Hepatocyte (in vitro differentiated cells): Measurements from ENCODE around the gene SCGB1A1. TPM values are rescaled to one million over a fixed set of nuclear protein-coding genes. Genes with fewer than 3 reads are reported as not detected.

Experiments
- DNase-seq: peaks from one replicate; pipeline ENCODE4 v3.0.0-alpha.2; 2016; ENCODE audit warnings: low spot score
- H2AFZ ChIP-seq: fragments of 200-600 bp; sonication (generic); 2 replicates; pipeline ENCODE4 v1.6.0; 2016; ENCODE audit warnings: antibody characterized with exemption, mild to moderate bottlenecking
- H3K27ac ChIP-seq: fragments of 200-600 bp; sonication (generic); 2 replicates; pipeline ENCODE4 v1.5.1; 2016; ENCODE audit warnings: mild to moderate bottlenecking
- H3K27me3 ChIP-seq: fragments of 200-600 bp; sonication (generic); 2 replicates; pipeline ENCODE4 v1.6.1; 2016
- H3K36me3 ChIP-seq: fragments of 200-600 bp; sonication (generic); replicated peaks from 2 replicates; pipeline ENCODE4 v1.5.1; 2016; ENCODE audit warnings: low read depth; ENCODE audit not compliant: insufficient read depth
- H3K4me1 ChIP-seq: fragments of 200-600 bp; sonication (generic); 2 replicates; pipeline ENCODE4 v1.5.1; 2016; ENCODE audit warnings: mild to moderate bottlenecking, moderate library complexity; ENCODE audit not compliant: insufficient read depth
- H3K4me2 ChIP-seq: fragments of 200-600 bp; sonication (generic); 2 replicates; pipeline ENCODE4 v1.6.0; 2016
- H3K4me3 ChIP-seq: fragments of 200-600 bp; sonication (generic); 2 replicates; pipeline ENCODE4 v1.5.1; 2016; ENCODE audit warnings: mild to moderate bottlenecking
- H3K79me2 ChIP-seq: fragments of 200-600 bp; sonication (generic); 2 replicates; pipeline ENCODE4 v1.6.0; 2017; ENCODE audit warnings: mild to moderate bottlenecking
- H3K9me2 ChIP-seq: fragments of 200-600 bp; sonication (generic); replicated peaks from 2 replicates; pipeline ENCODE4 v1.6.0; 2017; ENCODE audit warnings: mild to moderate bottlenecking; ENCODE audit not compliant: insufficient read depth
- H3K9me3 ChIP-seq: fragments of 200-600 bp; sonication (generic); 2 replicates; pipeline ENCODE4 v1.5.1; 2016; ENCODE audit warnings: low read depth, mild to moderate bottlenecking
- H4K20me1 ChIP-seq: fragments of 200-600 bp; sonication (generic); 2 replicates; pipeline ENCODE4 v1.6.0; 2016; ENCODE audit warnings: mild to moderate bottlenecking; ENCODE audit not compliant: insufficient read depth, poor library complexity, severe bottlenecking
- CTCF ChIP-seq: fragments of 200-600 bp; sonication (generic); IDR thresholded peaks from 2 replicates; pipeline ENCODE4 v1.5.1; 2016; ENCODE audit warnings: antibody characterized with exemption, mild to moderate bottlenecking; ENCODE audit not compliant: poor library complexity
- EZH2 ChIP-seq: fragments of 200-600 bp; sonication (generic); IDR thresholded peaks from 2 replicates; pipeline ENCODE4 v1.6.1; 2016; ENCODE audit warnings: antibody characterized with exemption, mild to moderate bottlenecking, borderline replicate concordance
- EZH2phosphoT487 ChIP-seq: fragments of 200-600 bp; sonication (generic); IDR thresholded peaks from one replicate; pipeline ENCODE4 v1.6.1; 2018; ENCODE audit warnings: antibody characterized with exemption, mild to moderate bottlenecking, low read depth, moderate library complexity; ENCODE audit not compliant: unreplicated experiment, severe bottlenecking
- WGBS: methylation state at CpG from one replicate; pipeline ENCODE4 v1.1.6; 2016; ENCODE audit warnings: low lambda C conversion rate; ENCODE audit errors: missing lambda C conversion rate; 5-methylcytosine and 5-hydroxymethylcytosine counted together
- polyA plus RNA-seq: library from polyadenylated mRNA; unstranded; fragments of >200 nt; fragmentation: Nextera tagmentation; extraction: Ambion mirVana; gene quantifications from 2 replicates; pipeline ENCODE4 v1.2.1, GENCODE V29; 2016
- total RNA-seq: library from RNA; depleted of rRNA; stranded (reverse); fragments of >200 nt; gene quantifications from 2 replicates; pipeline ENCODE4 v1.2.3, GENCODE V29; 2014

Gene SCGB1A1
- total and polyA plus RNA-seq, 2 experiments from 2014 or later, result not detected

DNA sequence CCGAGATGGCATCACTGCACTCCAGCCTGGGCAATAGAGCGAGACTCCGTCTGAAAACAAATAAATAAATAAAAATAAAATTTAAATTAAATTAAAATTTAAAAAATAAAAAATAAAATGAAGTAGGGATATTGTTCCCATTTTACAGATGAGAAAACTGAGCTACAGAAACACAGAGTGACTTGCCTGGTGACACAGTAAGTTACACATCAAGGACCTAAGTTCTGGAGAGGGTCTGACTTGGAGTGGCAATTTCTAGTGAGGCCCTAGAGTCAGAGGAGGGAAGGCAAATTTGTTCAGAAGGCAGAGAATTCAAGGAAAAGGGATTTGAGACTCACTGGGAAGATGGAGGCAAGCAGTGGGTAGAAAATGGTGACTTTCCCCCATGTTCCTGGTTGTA lies 2.0 kb downstream of the SCGB1A1 start:
- peaks cover 31% of the 10 kb centered on the region for H3K4me1 ChIP-seq
- H3K27me3 ChIP-seq, result no peaks in the 10 kb centered on the region
- H4K20me1 ChIP-seq, result no peaks in the 10 kb centered on the region
- H3K4me3 ChIP-seq, result no peak overlapping the region
- WGBS, result 91% methylated on average over 3 of the region's 3 CpGs
- H3K4me2 ChIP-seq, result no peak overlapping the region
- no peaks in the 10 kb centered on the region for H3K9me3 ChIP-seq
- H3K36me3 ChIP-seq, result no peaks in the 10 kb centered on the region
- H3K9me2 ChIP-seq, result no peaks in the 10 kb centered on the region
- H3K79me2 ChIP-seq, result no peaks in the 10 kb centered on the region
- H3K27ac ChIP-seq, result no peak overlapping the region
- no peak for TF ChIP-seq CTCF
- TF ChIP-seq EZH2, result no peak
- no peak for TF ChIP-seq EZH2phosphoT487
- H2AFZ ChIP-seq, result no peak overlapping the region
- DNase-seq, result no peak

DNA sequence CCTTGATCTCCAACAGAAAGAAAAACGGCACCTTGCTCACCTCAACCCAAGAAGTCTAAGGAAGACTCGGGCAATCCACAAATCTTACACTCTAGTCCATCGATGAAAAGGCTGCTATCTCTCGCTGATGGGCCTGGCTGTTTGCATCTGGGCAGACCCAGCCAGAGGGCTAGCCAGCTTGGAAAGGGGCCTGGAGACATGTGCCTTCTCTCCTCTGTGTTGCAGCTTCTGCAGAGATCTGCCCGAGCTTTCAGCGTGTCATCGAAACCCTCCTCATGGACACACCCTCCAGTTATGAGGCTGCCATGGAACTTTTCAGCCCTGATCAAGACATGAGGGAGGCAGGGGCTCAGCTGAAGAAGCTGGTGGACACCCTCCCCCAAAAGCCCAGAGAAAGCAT lies 3.2 kb downstream of the SCGB1A1 start:
- Histone ChIP-seq H3K27me3 (no peaks in the 10 kb centered on the region), H3K4me3 (no peak overlapping the region), H4K20me1 (no peaks in the 10 kb centered on the region), H3K9me2 (no peaks in the 10 kb centered on the region), H3K36me3 (no peaks in the 10 kb centered on the region), H3K9me3 (no peaks in the 10 kb centered on the region), H3K4me1 (peaks cover 33% of the 10 kb centered on the region), H2AFZ (no peak overlapping the region), H3K4me2 (no peak overlapping the region), H3K27ac (no peak overlapping the region), H3K79me2 (no peaks in the 10 kb centered on the region)
- 67% methylated on average over 7 of the region's 7 CpGs for WGBS
- no peak for DNase-seq
- TF ChIP-seq EZH2phosphoT487, result no peak
- no peak for TF ChIP-seq EZH2
- TF ChIP-seq CTCF, result no peak

- H4K20me1 ChIP-seq, result no peaks in the 10 kb centered on the region
- H3K9me3 ChIP-seq, result no peaks in the 10 kb centered on the region
- H3K36me3 ChIP-seq, result no peaks in the 10 kb centered on the region
- peaks cover 43% of the 10 kb centered on the region for H3K4me1 ChIP-seq
- H3K4me3 ChIP-seq, result no peak overlapping the region
- H3K9me2 ChIP-seq, result no peaks in the 10 kb centered on the region
- no peaks in the 10 kb centered on the region for H3K79me2 ChIP-seq
- no peaks in the 10 kb centered on the region for H3K27me3 ChIP-seq
- H3K27ac ChIP-seq, result peak overlapping the region; percentile 17
- H2AFZ ChIP-seq, result no peak overlapping the region
- WGBS, result 67% methylated on average over 4 of the region's 4 CpGs
- no peak for DNase-seq
- TF ChIP-seq EZH2 (no peak), EZH2phosphoT487 (no peak), CTCF (no peak)
- H3K4me2 ChIP-seq, result peak overlapping the region; percentile 9
Observed at GRCh38 chr11:62423012-62423411, 4.2 kb downstream of the SCGB1A1 start.
